Fibroblast of villous mesenchyme (primary cell): ENCODE measurements around the gene PTOV1. TPM values are rescaled to one million over a fixed set of nuclear protein-coding genes. Genes with fewer than 3 reads are reported as not detected.

Source experiments
- DNase-seq: peaks from one replicate; pipeline ENCODE4 v3.0.0-alpha.2; 2010; ENCODE audit warnings: low read depth
- H3K4me3 ChIP-seq: 2 replicates; pipeline ENCODE4 v1.5.1; 2011; ENCODE audit warnings: low read depth, mild to moderate bottlenecking, low read length
- CTCF ChIP-seq: IDR thresholded peaks from 2 replicates; pipeline ENCODE4 v1.5.1; 2012; ENCODE audit warnings: low read depth, mild to moderate bottlenecking, low read length; ENCODE audit not compliant: insufficient read depth
- total RNA-seq: library from RNA; depleted of rRNA; stranded (reverse); fragments of >200 nt; gene quantifications from 2 replicates; pipeline ENCODE4 v1.2.3, GENCODE V29; 2012

Gene PTOV1
- total RNA-seq, 1 donor = 47.9 TPM

DNA sequence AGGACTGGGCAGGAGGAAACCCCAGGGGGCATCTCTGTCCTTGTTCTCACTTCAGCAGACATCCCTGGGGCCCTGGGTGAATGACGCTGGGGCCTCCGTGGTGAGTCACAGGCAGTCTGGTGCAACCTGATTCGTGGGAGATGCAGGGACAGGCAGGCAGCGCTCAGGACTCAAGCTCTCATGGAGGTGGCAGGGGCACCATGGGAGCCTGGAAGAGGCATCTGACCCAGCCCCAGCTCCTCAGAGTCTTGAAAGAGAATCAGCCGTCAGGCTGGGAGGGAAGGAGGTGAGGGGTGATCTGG, 14.0 kb upstream of the PTOV1 start:
- DNase-seq = no peak
- no peak overlapping the region for H3K4me3 ChIP-seq
- no peak for TF ChIP-seq CTCF

- DNase-seq = no peak
- H3K4me3 ChIP-seq = no peak overlapping the region
- no peak for TF ChIP-seq CTCF
Measured at GRCh38 chr19:49837425-49837824, 13.5 kb upstream of the PTOV1 start.

DNA sequence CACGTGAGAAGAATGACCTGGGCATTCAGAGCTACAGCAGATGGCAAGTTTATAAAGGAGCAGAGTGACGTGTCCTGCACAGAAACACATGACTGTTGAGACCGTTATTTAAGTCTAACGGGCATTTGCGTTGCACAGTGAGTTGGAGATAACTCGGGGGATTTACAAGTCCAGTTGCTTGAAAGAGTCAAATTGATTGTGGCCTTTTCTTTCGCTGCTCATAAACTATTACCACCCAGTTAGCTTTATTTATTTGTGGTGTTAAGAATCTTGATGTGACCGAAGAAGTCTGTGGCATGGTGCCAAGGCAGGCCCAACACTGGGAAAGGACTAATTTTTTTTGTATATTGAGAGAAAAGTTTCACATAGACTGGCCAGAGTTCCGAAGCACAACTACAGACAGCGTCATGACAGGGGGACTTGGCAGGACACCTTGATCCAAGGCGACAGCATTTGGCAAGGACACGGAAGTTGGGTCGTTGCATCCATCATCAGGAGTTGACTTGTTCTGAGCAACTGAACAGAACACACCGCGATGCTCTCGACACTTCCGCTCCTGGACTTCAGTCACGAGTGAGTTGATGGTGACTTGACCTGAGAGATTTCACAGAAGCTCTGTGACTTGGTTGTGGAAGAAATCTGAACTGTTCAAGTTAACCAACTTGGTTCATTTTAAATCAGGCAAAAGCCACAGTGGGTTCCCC, 11.9 kb upstream of the PTOV1 start:
- no peak for DNase-seq

GRCh38 chr19:49839713-49840112, 11.2 kb upstream of the PTOV1 start:
- DNase-seq = no peak
- no peak for TF ChIP-seq CTCF
- H3K4me3 ChIP-seq = no peak overlapping the region

More for the DNA sequence above, 11.9 kb upstream of the PTOV1 start:
- H3K4me3 ChIP-seq = no peak overlapping the region
- TF ChIP-seq CTCF = no peak

- H3K4me3 ChIP-seq = no peak overlapping the region
- no peak for DNase-seq
- TF ChIP-seq CTCF = no peak
Measured at GRCh38 chr19:49840321-49840720, 10.6 kb upstream of the PTOV1 start.

DNA sequence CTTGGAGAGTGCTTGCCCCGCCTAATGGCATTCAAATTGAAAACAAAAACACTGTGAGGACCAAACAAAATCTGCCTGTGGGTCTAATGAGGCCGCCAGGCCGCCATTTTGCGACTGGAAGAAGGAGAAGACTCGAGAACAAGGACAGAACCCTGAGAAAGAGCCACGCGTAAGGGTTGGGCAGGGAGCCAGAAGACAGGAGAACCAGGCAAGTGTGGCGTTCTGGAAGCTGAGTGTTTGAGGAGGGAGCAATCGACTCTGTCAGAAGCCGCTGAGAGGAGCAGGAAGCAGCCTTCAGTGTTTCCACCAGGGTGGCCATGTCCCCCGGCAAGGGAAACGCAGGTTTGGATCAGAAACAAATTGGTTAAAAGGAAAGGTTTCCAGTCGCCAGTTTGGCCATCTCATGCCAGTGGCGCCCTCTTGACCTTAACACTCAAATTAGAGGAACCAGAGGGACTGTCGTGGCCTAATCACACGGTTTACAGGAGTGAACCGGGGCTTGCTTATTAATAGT, 10.2 kb upstream of the PTOV1 start:
- TF ChIP-seq CTCF = no peak
- no peak for DNase-seq
- no peak overlapping the region for H3K4me3 ChIP-seq

GRCh38 chr19:49843265-49843664, 7.7 kb upstream of the PTOV1 start:
- H3K4me3 ChIP-seq = no peak overlapping the region
- TF ChIP-seq CTCF = no peak
- no peak for DNase-seq
